KMS-11 (cell line): Measurements from ENCODE around the gene SGCD.

Experiments used
- H2AFZ ChIP-seq: fragments of 200-600 bp; sonication (generic); 2 replicates; pipeline ENCODE4 v1.6.1; 2016; ENCODE audit warnings: antibody characterized with exemption, mixed run types, low read depth
- H3K27ac ChIP-seq: fragments of 200-600 bp; sonication (generic); 2 replicates; pipeline ENCODE4 v1.6.1; 2016; ENCODE audit warnings: mild to moderate bottlenecking, mixed run types
- H3K27me3 ChIP-seq: fragments of 200-600 bp; sonication (generic); 2 replicates; pipeline ENCODE4 v1.6.1; 2017; ENCODE audit warnings: mild to moderate bottlenecking, low read depth, mixed run types, moderate library complexity; ENCODE audit not compliant: insufficient read depth
- H3K36me3 ChIP-seq: fragments of 200-600 bp; sonication (generic); 2 replicates; pipeline ENCODE4 v1.6.1; 2017; ENCODE audit warnings: mild to moderate bottlenecking, mixed run types; ENCODE audit not compliant: insufficient read depth
- H3K4me1 ChIP-seq: fragments of 200-600 bp; sonication (generic); 2 replicates; pipeline ENCODE4 v1.6.1; 2016; ENCODE audit warnings: mild to moderate bottlenecking, low read depth, mixed run types; ENCODE audit not compliant: poor library complexity, severe bottlenecking
- H3K4me2 ChIP-seq: fragments of 200-600 bp; sonication (generic); 2 replicates; pipeline ENCODE4 v1.7.0; 2016; ENCODE audit warnings: mild to moderate bottlenecking, mixed run types
- H3K4me3 ChIP-seq: fragments of 200-600 bp; sonication (generic); IDR thresholded peaks from 2 replicates; pipeline ENCODE4 v1.6.1; 2017; ENCODE audit warnings: low read depth, low read length, mixed read lengths; ENCODE audit not compliant: insufficient read depth
- H3K79me2 ChIP-seq: fragments of 200-600 bp; sonication (generic); 2 replicates; pipeline ENCODE4 v1.6.1; 2016; ENCODE audit warnings: low read depth, mixed run types; ENCODE audit not compliant: insufficient read depth
- H3K9ac ChIP-seq: fragments of 200-600 bp; sonication (generic); 2 replicates; pipeline ENCODE4 v1.6.1; 2016; ENCODE audit warnings: mild to moderate bottlenecking, mixed run types
- H4K20me1 ChIP-seq: fragments of 200-600 bp; sonication (generic); 2 replicates; pipeline ENCODE4 v1.6.1; 2016; ENCODE audit warnings: mild to moderate bottlenecking, mixed run types; ENCODE audit not compliant: insufficient read depth
- TF ChIP-seq, protein P1 (sequence below): fragments of 200-600 bp; sonication (generic); conservative IDR thresholded peaks from 2 replicates; pipeline ENCODE4 v1.6.1; 2017; ENCODE audit warnings: low read depth, mild to moderate bottlenecking, antibody characterized with exemption, low read length, moderate library complexity, mixed read lengths

The SGCD gene

DNA sequence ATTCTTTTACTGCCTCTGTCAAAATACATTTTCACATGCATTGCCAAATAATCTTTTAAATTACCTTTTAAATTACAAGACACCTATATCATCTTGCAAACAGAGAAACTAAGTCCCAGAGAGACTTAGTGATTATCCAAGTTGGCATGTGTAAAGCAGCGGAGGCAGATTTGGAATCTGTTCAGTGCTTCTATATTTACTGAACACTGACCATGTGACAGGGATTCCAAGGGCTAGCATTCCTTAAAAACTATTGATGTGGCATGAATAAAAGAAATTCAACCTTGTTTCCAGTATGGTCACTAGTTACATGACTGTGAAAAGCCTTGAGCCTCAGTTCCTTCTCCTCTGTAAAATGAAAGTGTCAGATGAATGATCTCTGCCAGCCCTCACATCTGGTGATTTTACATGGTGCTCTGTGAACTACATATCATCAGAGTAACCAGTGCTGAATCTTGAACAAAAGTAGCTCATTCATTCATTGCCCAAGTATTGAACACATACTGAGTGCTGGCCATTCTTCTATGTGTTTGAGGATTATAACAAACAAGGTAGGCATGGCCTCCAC lies 451.3 kb downstream of the SGCD start:
- Histone ChIP-seq H3K9ac (no peak overlapping the region), H3K4me1 (no peaks in the 10 kb centered on the region), H3K27ac (no peak overlapping the region), H3K4me3 (no peak overlapping the region), H2AFZ (no peak overlapping the region), H3K27me3 (no peaks in the 10 kb centered on the region), H4K20me1 (no peaks in the 10 kb centered on the region), H3K36me3 (no peaks in the 10 kb centered on the region), H3K79me2 (no peaks in the 10 kb centered on the region), H3K4me2 (no peak overlapping the region)
- TF ChIP-seq, protein P1, sequence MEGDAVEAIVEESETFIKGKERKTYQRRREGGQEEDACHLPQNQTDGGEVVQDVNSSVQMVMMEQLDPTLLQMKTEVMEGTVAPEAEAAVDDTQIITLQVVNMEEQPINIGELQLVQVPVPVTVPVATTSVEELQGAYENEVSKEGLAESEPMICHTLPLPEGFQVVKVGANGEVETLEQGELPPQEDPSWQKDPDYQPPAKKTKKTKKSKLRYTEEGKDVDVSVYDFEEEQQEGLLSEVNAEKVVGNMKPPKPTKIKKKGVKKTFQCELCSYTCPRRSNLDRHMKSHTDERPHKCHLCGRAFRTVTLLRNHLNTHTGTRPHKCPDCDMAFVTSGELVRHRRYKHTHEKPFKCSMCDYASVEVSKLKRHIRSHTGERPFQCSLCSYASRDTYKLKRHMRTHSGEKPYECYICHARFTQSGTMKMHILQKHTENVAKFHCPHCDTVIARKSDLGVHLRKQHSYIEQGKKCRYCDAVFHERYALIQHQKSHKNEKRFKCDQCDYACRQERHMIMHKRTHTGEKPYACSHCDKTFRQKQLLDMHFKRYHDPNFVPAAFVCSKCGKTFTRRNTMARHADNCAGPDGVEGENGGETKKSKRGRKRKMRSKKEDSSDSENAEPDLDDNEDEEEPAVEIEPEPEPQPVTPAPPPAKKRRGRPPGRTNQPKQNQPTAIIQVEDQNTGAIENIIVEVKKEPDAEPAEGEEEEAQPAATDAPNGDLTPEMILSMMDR = no peak

DNA sequence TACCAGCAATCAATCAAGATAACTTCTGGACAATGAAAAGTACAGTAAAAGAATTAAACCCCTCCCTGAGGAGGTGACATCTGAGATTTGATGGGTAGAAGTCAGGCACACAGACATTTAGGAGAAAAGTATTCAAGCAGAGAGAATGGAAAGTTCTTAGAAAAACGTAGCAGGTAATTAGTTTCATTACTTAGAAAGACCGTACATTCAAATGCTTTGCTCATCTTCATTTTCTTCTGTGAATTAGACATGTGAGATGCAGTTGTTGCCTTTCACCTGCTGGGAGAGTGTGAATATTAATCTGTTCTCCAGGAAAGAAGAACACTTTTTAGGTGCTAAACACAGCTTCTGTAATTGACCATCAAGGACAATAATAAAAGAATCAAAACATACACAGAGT lies 451.8 kb downstream of the SGCD start:
- no peak overlapping the region for H3K27ac ChIP-seq

DNA sequence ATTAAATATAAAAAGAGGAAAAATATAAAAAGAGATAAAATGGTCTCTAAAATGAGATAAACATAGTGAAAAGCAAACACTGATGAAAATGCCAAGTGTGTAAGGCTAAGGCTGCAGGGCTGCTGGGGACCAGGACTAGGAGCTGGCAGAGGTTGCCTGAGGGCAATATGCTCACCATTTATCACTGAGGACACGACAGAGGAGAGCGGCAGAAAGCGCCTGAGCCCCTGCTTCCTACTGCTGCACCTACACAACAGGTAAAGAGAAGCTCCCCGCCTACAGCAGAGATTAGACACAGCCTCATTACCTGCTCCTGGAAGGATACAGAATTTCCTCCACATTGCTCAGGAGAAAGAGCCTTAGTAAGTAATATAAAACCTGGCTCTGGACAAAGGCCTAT lies 452.5 kb downstream of the SGCD start:
- H3K36me3 ChIP-seq = no peaks in the 10 kb centered on the region
- no peak overlapping the region for H3K9ac ChIP-seq
- no peaks in the 10 kb centered on the region for H3K79me2 ChIP-seq
- no peak overlapping the region for H2AFZ ChIP-seq
- no peaks in the 10 kb centered on the region for H3K27me3 ChIP-seq
- no peaks in the 10 kb centered on the region for H3K4me1 ChIP-seq
- H3K27ac ChIP-seq = no peak overlapping the region
- no peaks in the 10 kb centered on the region for H4K20me1 ChIP-seq
- no peak overlapping the region for H3K4me3 ChIP-seq
- TF ChIP-seq, protein P1 = no peak
- no peak overlapping the region for H3K4me2 ChIP-seq

More for the DNA sequence above, 451.8 kb downstream of the SGCD start:
- no peaks in the 10 kb centered on the region for H3K27me3 ChIP-seq
- H3K79me2 ChIP-seq = no peaks in the 10 kb centered on the region
- H3K36me3 ChIP-seq = no peaks in the 10 kb centered on the region
- no peaks in the 10 kb centered on the region for H4K20me1 ChIP-seq
- H3K9ac ChIP-seq = no peak overlapping the region
- TF ChIP-seq, protein P1 = no peak
- no peaks in the 10 kb centered on the region for H3K4me1 ChIP-seq
- H2AFZ ChIP-seq = no peak overlapping the region
- no peak overlapping the region for H3K4me2 ChIP-seq
- H3K4me3 ChIP-seq = no peak overlapping the region

DNA sequence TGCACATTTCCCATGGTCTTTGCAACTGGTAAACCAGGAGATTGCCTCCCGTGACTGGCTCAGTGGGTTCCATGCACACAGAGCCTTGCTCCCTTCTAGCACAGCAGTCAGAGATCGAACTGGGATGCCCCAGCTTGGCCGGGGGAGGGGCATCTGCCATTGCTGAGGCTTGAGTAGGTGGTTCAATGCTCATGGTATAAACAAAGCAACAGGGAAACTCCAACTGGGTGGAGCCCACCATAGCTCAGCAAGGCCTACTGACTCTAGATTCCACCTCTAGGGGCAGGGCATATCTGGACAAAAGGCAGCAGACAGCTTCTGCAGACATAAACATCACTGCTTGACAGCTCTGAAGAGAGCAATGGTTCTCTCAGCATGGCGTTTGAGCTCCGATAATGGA lies 456.1 kb downstream of the SGCD start:
- Histone ChIP-seq H3K27me3 (no peaks in the 10 kb centered on the region), H3K27ac (no peak overlapping the region), H3K4me1 (no peaks in the 10 kb centered on the region), H3K36me3 (no peaks in the 10 kb centered on the region), H4K20me1 (no peaks in the 10 kb centered on the region), H2AFZ (no peak overlapping the region), H3K4me3 (no peak overlapping the region), H3K4me2 (no peak overlapping the region), H3K9ac (no peak overlapping the region), H3K79me2 (no peaks in the 10 kb centered on the region)
- TF ChIP-seq, protein P1 = no peak

DNA sequence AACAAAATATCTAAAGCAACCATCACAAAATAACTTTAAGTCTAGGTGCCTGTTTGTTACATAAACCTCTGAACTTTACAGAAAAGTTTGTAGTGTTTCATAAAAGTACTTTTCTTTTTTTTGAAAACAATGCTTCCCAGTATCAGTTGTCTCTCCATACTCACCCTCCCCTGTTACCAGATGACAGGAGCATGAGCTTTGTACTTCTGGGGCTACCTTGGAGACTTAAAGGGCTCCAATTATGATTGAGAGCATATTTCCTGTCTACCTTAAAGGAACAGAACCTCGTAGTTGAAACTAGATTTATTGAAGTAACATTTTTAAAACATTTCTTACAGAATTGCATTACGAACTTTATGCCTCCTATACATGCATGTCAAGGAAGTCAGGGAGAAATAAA lies 467.7 kb downstream of the SGCD start:
- no peak overlapping the region for H2AFZ ChIP-seq
- TF ChIP-seq, protein P1 = no peak
- no peaks in the 10 kb centered on the region for H3K27me3 ChIP-seq

More for the DNA sequence above, 467.7 kb downstream of the SGCD start:
- Histone ChIP-seq H3K36me3 (no peaks in the 10 kb centered on the region), H3K4me1 (no peaks in the 10 kb centered on the region), H3K4me2 (no peak overlapping the region), H3K79me2 (no peaks in the 10 kb centered on the region), H4K20me1 (no peaks in the 10 kb centered on the region), H3K9ac (no peak overlapping the region), H3K27ac (no peak overlapping the region), H3K4me3 (no peak overlapping the region)
